Activated naive CD4-positive, alpha-beta T cell (primary cell): ENCODE results near the gene C16orf95.
"Not testable (repeated sequence)": the region's sequence is repeated elsewhere in the genome, so short reads cannot be mapped to it uniquely, and the experiment has no call there.

Source experiments
- DNase-seq, 4 experiments: peaks; one replicate each; lab custom pipeline; 2025; lab: John Stamatoyannopoulos, UW

C16orf95 gene

DNA sequence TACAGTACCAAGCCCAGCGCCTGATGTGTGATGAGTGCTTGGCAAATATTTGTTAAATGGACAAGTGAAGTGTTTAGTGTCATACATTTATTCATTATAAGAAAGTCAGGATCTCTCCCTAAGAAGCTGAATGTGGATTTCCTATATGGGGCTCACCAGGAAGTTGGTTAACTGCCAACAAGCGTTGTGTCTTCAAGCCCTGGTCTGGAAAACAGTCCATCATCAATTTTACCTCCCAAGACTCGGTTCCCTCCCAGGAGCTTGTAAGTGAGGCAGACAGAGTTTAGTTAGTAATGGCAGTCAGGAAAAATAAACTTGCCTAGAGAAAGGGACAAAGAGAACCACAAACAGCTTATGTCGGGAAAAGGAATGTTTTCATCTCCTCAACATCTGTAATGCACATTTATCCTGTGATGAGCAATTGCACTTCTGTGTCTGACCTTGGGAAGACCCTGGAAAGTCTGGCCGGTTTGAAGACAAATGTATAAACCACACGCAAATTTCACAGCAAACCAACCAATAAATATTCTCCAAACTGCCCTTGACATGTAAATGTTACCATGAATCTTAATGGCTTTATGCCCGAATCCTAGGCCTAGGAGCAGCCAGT is 28.3 kb downstream of the C16orf95 start:
- no peak for DNase-seq

DNA sequence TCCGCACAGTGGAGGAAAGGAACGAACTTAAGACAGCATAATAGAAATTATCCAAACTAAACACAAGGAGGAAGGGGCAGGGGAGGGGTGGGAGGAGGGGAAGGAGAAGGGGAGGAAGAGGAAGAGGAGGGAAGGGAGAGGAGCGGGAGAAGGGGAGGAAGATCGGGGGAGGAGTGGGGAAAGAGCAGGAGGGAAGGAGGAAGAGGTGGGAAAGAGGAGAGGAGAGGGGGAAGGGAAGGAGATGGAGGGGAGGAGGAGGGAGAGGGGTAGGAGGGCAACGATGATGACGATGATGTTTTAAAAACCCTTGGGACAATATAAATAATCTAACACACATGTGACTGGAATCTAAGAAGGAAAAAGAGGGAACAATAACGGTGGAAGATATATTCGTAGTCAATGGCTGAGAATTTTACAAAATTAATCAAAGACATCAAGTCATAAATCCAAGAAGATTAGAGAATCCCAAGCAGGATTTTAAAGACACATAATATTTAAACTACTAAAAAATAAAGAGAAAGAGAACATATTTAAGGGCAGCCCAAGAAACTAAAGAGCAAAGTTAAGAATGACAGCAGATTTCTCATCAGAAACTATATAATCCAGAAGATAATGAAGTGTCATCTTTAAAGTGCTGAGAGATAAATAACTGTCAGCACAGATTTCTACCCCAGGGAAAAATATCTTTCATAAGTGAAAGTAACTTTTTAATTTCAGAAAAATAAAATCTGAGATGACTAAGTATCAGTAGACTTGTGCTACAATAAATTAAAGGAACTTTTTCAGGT is 30.2 kb downstream of the C16orf95 start:
- no peak for DNase-seq

DNA sequence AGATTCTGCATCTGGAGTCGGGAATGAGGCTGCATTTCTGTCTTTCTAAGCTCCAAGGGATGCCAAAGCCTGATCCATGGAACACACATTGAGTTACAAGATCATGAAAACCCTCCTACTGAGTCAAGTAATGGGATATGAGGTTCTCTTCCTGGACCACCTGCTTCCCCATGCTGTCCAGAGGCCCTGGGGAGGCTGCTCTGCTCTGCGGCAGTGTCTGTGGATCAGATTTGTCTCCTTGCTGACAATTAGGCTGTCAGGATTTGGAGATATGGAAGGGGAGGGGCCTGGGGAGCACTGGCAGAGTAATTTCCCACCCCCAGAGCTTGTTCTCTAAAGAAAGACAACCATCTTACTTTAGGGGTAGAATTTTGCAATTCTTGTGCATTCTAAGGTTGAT is 33.0 kb downstream of the C16orf95 start:
- no peak for DNase-seq

DNA sequence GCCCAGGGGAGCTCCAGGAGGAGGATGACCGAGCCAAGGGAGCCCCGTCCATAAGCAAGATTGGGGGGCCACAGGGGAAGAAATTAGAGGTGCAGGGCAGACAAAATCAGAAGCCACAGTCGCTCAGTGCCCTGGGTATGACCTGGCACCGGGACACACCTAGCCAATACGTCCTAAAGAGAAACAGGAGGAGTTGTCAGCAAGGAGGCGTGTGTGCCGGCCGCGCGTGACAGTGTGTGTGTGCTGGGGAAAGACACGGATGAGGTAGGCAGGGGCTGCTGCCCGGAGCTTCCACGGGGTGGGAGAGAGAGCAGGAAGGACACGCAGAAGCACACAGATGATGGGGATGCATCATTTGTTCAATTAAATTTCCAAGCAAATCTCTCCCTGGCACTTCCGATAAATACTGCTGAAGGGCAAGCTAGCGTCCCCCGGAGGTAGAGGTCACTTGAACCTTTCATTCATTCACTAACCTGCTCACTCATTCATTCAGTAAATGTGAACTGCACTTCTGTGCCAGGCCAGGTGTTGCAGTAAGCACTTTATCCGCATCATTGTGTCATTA is 38.0 kb downstream of the C16orf95 start:
- no peak for DNase-seq

DNA sequence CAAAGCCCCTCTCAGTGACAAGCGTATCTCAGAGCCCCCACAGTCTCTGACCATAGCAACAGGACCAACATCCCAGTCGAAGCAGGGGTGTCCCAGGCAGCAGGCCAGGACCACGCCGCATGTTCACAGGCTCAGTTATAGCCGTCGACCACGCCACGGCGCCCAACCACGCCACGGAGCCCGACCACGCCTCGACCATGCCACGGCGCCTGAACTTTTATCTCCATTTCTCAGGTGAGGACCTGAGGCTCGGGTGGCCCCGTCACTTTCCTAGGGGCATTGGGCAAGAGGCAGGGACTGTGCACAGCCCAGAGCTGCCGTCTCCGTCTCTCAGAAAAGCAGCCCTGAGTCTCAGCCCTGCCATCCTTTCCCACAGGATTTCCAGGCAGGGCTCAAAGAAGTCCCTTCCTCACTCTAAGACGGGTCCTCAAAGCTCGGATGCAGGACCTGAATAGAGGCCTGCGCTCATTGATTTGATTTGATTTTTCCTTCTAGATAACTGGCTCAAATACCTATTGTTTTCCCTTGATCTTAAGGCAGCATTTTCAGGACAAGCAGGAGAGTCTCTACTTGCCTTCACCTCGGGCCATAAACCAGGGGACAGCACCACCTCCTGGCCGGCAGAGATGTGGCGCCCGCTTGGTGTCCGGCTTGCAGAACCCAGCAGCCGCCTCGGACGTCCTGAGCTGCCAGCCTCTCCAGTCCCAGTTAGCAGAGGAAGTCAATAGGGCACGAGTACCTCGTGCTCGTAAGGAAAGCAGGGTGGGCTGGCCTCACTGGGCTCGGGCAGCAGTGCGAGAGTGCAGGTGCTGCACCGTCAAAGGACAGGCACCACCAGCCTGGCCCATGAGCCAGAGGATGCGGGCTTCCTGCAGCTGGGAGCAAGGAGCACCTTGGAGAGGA is 38.8 kb downstream of the C16orf95 start:
- DNase-seq, result peak in 1 of 4 experiments; percentile 15

DNA sequence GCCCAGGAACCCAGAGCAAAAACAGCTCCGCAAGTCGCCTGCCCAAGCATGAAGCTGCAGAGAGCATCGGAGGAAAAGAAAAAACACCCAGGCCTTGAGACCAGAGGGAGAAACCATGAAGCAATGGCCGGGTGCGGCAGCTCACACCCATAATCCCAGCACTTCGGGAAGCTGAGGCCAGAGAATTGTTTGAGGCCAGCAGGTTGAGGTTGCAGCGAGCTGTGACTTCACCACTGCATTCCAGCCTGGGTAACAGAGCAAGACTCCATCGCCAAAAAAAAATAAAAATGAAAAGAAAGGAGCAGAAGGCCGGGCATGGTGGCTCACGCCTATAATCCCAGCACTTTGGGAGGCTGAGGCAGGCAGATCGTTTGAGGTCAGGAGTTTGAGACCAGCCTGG is 40.3 kb downstream of the C16orf95 start:
- DNase-seq, result no peak

DNA sequence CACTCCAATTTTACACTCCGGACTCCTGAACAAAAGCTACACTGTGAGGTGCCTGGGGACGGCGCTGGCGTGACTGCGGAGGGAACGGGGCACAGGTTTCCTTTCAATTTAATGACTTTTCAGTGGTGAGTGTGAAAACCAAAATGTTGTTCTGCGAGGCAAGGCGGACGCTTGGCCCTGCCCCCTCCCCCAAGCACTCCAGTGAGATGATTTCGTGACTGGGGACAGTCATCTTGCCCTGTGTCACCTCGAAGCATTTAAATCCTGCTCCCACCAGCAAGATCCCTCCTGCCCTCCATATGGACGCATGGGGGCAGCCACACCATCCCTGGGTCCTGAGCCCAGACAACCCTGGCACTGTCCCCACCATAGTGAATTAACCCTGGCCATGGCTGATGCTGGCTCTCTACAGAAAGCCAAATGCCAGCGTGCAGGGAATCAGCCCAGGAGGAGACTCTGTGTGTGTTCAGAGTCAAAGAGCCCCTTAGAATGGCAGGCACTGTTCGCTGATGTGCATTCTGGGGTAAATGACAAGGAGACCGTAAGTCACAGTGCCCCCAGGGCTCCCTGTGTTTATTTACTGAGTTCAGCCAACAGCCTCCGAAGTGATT is 41.0 kb downstream of the C16orf95 start:
- no peak for DNase-seq

DNA sequence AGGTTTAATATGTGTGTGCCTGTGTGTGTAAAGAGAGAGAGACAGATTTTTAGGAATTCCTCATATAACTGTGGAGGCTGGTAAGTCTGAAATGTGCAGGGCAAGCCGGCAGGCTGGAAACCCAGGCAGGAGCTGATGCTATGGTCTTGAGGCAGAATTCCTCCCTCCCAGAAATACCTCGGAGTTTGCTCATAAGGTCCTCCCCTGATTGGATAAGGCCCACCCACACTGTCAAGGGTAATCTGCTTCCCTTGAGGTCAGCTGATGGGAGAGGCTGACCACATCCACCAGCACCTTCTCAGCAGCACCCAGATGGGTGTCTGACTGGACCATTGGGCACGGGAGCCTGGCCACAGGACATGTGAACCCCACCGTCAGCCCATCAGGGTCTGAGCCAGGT is 42.4 kb downstream of the C16orf95 start:
- no peak for DNase-seq

DNA sequence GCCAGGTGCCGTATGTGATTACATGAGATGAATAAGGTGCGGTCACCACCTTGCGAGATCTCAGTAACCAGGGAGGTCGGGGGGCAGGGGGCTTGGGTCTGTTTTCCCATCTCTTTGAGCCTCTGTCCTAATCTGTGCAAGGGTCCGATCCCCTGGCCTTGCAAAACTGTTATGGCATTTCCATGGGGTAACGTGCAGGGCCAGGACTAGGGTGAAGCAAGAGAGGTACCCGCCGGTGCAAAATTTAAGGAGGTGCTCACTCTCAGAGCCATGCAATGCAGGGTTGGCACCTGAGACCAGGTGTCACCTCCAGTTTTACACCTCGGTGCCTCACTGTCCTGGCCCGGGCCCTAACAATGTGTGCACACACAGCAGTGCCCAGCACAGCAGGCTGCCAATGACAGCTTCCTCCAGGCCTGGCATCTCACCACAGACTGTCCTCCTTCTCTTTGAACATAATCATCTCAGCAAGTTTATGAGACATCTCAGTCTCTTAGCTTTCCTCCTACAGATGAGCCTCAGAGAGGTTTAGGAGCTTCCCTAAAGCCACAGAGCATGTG is 43.6 kb downstream of the C16orf95 start:
- no peak for DNase-seq

DNA sequence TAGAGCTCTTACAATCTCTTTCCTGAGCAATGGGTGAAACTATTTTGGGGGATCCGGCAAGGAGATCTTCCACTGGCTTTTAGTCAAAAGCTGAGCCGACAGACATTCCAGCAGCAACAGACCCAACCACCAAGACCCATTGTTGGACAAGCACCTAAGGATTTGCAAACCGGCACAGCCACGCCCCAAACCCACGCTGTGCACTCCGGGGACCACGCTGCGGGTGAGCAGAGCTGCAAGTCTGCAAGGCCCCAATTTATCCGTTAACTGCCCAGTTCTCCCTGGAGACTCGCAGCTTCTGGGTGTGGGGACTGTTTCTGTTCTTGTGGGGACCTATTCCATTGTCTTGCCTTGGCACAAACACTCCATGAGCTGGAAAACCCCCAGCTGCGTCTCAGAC is 45.9 kb downstream of the C16orf95 start:
- no peak for DNase-seq

DNA sequence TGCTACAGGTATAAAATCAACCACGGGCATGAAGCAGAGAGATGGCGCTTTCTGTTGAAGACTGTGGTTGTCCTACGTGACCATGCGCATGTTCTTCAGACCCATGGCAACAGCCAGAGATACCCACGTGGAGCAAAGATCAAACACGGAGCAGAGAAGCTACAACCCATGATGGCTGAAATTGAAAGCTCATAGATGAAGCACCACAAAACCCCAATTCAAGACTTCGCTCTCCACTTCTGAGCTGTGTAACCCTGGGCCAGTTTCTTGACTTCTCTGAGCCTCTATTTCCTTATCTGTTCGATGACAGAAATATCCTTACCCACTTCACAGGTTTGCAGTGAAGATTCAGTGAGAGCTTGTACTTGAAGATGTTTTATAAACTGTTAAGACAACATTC is 49.6 kb downstream of the C16orf95 start:
- no peak for DNase-seq

DNA sequence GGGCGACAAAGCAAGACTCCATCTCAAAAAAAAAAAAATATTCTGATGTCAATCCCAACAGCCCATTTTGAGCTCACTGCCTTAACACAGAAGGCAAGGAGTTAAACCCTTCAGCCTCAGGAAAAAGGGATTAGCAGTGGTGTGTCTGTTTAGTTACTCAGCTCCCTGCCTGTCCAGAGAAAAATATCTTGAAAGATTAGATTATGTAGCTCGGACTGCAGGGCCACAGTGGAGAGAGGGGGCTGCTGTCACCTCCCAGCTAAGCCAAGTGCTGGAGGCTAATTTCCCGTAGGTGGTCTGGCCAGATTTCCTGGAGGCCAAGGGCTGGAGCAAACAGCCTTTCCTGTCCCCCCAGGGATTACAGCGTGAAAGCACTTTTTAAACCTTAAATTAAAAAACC is 50.3 kb downstream of the C16orf95 start:
- DNase-seq, result no peak

DNA sequence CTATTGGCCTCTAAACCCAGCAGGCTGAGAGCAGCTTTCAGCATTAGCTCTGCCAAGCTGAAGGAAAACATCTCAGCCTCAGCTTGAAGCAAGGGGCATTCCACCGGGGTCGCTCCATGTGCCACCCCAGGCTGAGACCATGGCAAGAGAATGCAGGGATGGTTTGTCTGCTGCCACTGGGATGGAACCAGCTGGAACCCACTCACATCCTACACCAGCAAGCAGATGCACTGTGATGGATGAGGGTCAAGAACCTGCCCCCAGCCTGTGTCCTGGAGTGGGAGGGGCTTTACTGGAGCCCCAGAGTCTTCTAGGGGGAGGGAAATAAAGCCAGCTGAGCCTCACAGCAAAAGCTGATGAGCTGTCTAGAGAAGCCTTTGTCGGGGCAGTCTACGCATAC is 51.9 kb downstream of the C16orf95 start:
- DNase-seq, result no peak

DNA sequence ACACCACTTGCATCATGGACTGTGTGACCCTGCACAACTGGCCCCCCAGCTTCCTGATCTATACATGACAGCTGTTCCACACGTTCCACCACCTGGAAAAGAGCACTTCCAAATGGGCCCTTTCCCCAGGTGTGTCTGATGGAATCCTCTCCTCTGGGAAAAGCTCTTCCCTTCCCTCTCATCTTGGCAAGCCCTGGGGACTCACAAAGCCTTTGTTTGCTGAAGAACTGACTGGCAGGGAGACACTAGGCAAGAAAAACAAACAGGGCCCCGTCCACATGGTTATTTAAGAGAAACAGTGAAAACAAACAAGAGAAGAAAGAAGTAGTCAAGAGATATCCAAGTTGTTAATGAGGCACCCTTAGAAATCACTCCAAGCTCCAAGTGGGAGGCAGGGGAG is 52.6 kb downstream of the C16orf95 start:
- DNase-seq, result no peak

DNA sequence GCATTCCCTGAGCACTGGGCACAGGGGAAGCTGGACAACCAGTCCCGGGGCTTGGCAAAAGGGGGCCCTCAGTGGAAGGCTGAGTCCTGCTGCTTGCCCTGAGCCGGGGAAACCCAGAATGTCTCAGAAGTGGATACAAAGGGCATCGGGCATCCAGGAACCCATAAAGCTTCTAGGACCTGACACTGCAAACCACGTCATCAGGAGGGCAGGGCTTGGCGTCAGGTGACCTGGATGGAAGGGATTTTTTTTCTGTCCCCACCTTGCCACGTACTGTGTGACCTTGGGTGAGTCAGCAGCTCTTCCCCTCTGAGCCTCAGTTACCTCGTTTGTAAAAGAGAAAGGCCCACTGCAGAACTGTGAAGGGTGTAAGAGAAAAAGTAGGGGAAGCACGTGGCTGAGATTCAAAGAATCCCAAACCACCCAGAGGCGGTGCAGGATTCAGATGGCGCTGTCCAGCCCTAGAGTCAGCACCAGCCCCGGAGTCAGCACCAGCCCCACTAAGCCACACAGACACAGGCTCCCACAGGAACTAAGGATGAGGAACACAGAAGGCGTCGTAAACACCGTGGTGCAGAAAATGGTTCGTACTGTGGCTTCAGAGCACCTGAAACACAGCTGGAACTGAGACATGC is 53.7 kb downstream of the C16orf95 start:
- DNase-seq, result no peak

DNA sequence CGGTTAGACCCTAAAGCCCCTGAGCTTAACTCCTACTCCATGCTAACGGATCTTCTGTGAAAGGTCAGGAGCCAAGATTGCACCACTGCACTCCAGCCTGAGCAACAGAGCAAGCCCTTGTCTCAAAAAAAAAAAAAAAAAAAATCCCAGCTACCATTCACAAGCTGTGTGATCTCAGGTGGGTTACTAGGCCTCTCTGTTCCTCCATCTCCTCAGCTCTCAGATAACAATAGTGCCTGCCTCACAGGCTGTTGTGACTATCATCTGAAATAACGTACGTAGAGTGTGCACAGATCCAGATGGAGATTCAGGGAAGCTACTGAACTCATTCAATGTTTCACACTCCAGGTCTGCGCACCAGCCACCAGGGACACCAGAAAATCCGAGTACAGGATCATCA is 57.8 kb downstream of the C16orf95 start:
- DNase-seq, result no peak

DNA sequence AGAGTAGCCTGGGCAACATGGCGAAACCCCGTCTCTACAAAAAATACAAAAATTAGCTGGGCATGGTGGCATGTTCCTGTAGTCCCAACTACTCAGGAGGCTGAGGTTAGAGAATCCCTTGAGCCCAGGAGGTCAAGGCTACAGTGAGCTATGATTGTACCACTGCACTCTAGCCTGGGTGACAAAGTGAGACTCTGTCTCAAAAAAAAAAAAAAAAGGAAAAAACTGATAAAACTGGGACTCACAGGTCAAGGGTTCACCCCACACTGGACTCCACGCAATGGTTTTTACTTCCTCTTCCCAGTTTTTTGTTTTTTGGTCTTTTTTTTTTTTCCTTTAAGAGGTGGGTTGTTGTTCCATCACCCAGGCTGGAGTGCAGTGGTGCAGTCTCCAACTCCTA is 58.5 kb downstream of the C16orf95 start:
- DNase-seq, result not testable (repeated sequence)

DNA sequence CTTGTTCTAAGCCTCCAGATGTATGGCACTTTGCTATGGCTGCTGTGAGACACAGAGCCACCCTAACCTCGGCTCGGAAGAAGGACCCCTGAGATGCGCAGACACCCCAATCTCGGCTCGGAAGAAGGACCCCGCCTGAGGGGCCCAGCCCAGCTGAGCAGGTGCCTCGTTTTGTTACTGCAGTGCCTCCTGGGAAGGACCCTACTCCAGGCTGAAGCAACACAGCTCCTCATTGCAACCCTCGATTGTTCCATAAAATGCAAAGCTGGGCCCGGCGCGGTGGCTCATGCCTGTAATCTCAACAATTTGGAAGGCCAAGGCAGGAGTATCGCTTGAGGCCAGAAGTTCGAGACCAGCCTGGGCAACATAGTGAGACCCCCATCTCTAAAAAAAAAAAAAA is 61.3 kb downstream of the C16orf95 start:
- no peak for DNase-seq

DNA sequence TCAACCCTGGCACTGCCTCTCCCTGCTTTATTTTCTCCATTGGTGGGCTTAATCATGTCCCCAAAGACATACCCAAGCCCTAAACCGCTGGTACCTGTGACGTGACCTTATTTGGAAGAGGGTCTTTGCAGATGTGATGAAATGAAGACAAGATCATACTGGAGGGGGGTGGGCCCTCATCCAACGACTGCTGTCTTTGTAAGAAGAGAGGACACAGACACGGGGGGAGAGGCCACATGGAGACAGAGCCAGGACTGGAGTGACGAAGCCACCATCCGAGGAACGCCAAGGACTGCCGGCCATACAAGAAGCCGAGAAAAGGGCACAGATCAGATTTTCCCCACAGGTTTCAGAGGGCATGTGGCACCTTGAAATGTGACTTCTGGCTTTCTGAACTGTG is 62.5 kb downstream of the C16orf95 start:
- no peak for DNase-seq

DNA sequence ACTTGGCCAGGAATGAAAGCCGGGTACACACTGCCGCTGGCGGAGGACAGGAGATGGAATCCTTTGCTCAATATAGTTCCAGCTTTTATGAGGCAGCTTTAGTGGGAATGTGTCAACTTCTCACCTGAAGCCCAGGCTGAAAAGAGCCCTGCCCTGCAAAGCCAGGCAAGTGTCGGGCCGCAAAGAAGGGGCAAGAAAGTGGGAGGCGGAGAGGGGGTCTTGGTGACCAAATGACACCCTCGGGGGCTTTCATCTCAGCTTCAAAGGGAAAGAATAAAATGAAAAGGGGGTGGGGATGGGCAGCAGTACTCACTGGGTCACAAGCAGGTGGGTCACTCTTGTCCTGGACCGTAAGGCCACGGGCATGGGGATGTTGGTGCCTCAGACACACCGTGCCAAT is 62.9 kb downstream of the C16orf95 start:
- no peak for DNase-seq

DNA sequence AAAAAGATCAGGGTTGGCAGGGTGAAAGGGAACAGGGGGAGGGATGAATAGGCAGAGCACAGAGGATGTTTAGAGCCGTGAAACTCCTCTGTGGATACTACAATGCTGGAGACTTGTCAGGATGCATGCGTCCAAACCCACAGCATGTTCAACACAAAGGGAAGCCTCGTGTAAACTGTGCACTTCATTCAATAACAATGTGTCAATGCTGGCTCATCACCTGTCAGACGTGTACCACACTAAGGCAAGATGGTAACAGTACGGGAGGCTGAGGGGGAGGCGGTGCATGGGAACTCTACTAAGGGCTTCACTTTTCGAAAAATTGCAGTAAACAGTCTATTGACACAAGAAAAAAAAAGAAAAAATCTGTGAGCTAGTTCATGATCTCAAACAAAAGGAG is 63.7 kb downstream of the C16orf95 start:
- no peak for DNase-seq
